Mucosa of rectum (tissue), 2 donors: Measurements from ENCODE around the gene ASIC2.

Source experiments
- H3K27ac ChIP-seq, 2 donors: one replicate each; pipeline ENCODE4 v1.7.0; 2013; ENCODE audit warnings: inconsistent platforms in 2 of 2, low read depth in 2 of 2, low read length in 2 of 2
- H3K27me3 ChIP-seq, 2 donors: one replicate each; pipeline ENCODE4 v1.7.0; 2013; ENCODE audit warnings: low read length in 2 of 2; ENCODE audit not compliant: control insufficient read depth in 2 of 2, insufficient read depth in 2 of 2
- H3K36me3 ChIP-seq, 2 donors: one replicate each; pipeline ENCODE4 v1.7.0; 2013; ENCODE audit warnings: low read length in 2 of 2; ENCODE audit not compliant: control insufficient read depth in 2 of 2, insufficient read depth in 2 of 2
- H3K4me1 ChIP-seq, 2 donors: one replicate each; pipeline ENCODE4 v1.7.0; 2013; ENCODE audit warnings: low read length in 2 of 2, mild to moderate bottlenecking in 1 of 2; ENCODE audit not compliant: control insufficient read depth in 2 of 2, insufficient read depth in 2 of 2
- H3K4me3 ChIP-seq, 2 donors: one replicate each; pipeline ENCODE4 v1.7.0; 2013; ENCODE audit warnings: low read length in 2 of 2
- H3K9ac ChIP-seq, 2 donors: one replicate each; pipeline ENCODE4 v1.7.0; 2013; ENCODE audit warnings: low read length in 2 of 2, low read depth in 1 of 2, mild to moderate bottlenecking in 1 of 2
- H3K9me3 ChIP-seq, 2 donors: one replicate each; pipeline ENCODE4 v1.7.0; 2013; ENCODE audit warnings: low read length in 2 of 2; ENCODE audit not compliant: control insufficient read depth in 2 of 2
- donor health status: healthy.
- donor health status: Normal muscosa, but diverticular disease.

ASIC2 gene

DNA sequence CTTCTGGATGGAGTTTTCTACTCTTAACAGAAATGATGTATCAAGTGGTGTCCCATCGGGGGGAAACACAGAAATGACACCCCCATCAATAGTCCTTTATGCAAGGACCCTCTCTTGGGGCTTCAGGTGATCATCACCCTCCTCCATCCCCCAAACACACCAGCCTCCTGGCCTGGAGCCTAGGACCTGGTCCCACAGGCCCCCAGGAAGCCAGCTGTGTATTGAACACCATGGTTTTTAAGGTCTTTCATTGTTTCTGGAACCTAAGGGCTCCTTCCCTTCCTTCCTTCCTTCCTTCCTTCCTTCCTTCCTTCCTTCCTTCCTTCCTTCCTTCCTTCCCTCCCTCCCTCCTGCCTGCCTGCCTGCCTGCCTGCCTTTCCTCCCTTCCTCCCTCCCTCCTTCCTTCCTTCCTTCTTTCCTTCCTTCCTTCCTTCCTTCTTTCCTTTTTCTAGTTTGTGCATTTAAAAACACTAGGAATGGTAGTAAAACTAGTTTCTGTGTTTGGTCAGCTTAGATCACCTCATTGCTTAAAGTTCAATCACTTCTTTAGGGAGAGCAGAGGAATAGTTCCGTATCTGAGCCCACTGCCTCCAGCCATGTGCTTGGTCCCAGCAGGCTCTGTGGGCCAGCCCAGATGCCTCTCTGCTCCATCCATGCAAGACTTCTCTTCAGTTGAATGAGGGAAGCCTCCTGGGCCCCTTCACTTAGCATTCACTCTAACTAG, 23.6 kb downstream of the ASIC2 start:
- Histone ChIP-seq H3K36me3 (no peaks in the 10 kb centered on the region), H3K27ac (no peak overlapping the region), H3K9ac (no peak overlapping the region), H3K27me3 (no peaks in the 10 kb centered on the region), H3K4me3 (no peak overlapping the region), H3K9me3 (no peaks in the 10 kb centered on the region), H3K4me1 (no peaks in the 10 kb centered on the region)

DNA sequence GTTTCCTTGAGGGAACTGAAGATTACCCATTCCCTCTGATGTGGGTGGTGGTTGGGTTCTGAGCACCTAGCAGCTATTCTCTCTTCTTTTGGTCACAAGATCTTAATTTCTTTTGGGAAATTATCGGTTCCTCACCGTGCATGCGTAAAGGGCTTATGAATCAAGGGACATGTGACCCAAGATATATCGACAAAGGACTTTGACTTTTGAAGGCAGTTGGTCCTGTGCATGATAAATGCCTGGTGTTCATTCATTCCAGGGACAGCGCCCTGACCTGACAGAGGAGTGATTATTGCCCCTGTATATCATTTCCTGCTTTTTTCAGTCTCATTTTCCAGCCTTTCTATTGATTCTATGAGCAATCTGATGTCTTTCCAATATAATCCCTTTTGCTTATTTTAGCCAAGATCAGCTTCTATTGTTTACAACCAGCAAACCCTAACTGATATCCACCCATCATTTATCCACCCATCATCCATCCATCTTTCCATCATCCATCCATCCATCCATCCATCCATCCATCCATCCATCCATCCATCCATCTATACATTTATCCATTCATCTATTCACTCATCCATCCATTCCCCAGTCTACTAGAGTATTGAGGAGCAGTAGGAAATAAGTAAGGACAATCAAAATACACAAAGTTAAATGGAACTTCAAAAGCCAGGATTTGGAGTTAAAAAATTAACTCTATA, 25.1 kb downstream of the ASIC2 start:
- no peak overlapping the region for H3K4me3 ChIP-seq
- H3K27ac ChIP-seq: no peak overlapping the region
- no peaks in the 10 kb centered on the region for H3K4me1 ChIP-seq
- H3K36me3 ChIP-seq: no peaks in the 10 kb centered on the region
- no peak overlapping the region for H3K9ac ChIP-seq
- no peaks in the 10 kb centered on the region for H3K27me3 ChIP-seq
- no peaks in the 10 kb centered on the region for H3K9me3 ChIP-seq

GRCh38 chr17:33267271-33267790, 25.8 kb downstream of the ASIC2 start:
- no peak overlapping the region for H3K27ac ChIP-seq
- no peaks in the 10 kb centered on the region for H3K9me3 ChIP-seq
- no peak overlapping the region for H3K9ac ChIP-seq
- no peaks in the 10 kb centered on the region for H3K27me3 ChIP-seq
- H3K4me1 ChIP-seq: no peaks in the 10 kb centered on the region
- no peaks in the 10 kb centered on the region for H3K36me3 ChIP-seq
- no peak overlapping the region for H3K4me3 ChIP-seq

GRCh38 chr17:33266611-33267010, 26.5 kb downstream of the ASIC2 start:
- no peak overlapping the region for H3K9ac ChIP-seq
- H3K9me3 ChIP-seq: no peaks in the 10 kb centered on the region
- H3K36me3 ChIP-seq: no peaks in the 10 kb centered on the region
- no peaks in the 10 kb centered on the region for H3K27me3 ChIP-seq
- no peak overlapping the region for H3K27ac ChIP-seq
- no peaks in the 10 kb centered on the region for H3K4me1 ChIP-seq
- H3K4me3 ChIP-seq: no peak overlapping the region

- Histone ChIP-seq H3K4me1 (peaks cover 0 to 2% of the 10 kb centered on the region in 2 donors), H3K9ac (no peak overlapping the region), H3K27me3 (no peaks in the 10 kb centered on the region), H3K36me3 (no peaks in the 10 kb centered on the region), H3K4me3 (no peak overlapping the region), H3K27ac (no peak overlapping the region), H3K9me3 (no peaks in the 10 kb centered on the region)
Measured at GRCh38 chr17:33266116-33266515, 27.0 kb downstream of the ASIC2 start.

- peaks cover 4% of the 10 kb centered on the region in 2 donors for H3K4me1 ChIP-seq
- no peaks in the 10 kb centered on the region for H3K36me3 ChIP-seq
- H3K27me3 ChIP-seq: no peaks in the 10 kb centered on the region
- H3K4me3 ChIP-seq: no peak overlapping the region
- H3K9ac ChIP-seq: no peak overlapping the region
- H3K27ac ChIP-seq: no peak overlapping the region
- no peaks in the 10 kb centered on the region for H3K9me3 ChIP-seq
Measured at GRCh38 chr17:33263396-33263795, 29.7 kb downstream of the ASIC2 start.

- H3K9ac ChIP-seq: no peak overlapping the region
- no peak overlapping the region for H3K4me3 ChIP-seq
- H3K27me3 ChIP-seq: no peaks in the 10 kb centered on the region
- peaks cover 4% of the 10 kb centered on the region in 2 donors for H3K4me1 ChIP-seq
- H3K27ac ChIP-seq: no peak overlapping the region
- no peaks in the 10 kb centered on the region for H3K36me3 ChIP-seq
- H3K9me3 ChIP-seq: no peaks in the 10 kb centered on the region
Measured at GRCh38 chr17:33262266-33263123, 30.6 kb downstream of the ASIC2 start.

- no peak overlapping the region for H3K27ac ChIP-seq
- no peak overlapping the region for H3K9ac ChIP-seq
- H3K36me3 ChIP-seq: no peaks in the 10 kb centered on the region
- H3K27me3 ChIP-seq: no peaks in the 10 kb centered on the region
- H3K9me3 ChIP-seq: no peaks in the 10 kb centered on the region
- peaks cover 4% of the 10 kb centered on the region in 2 donors for H3K4me1 ChIP-seq
- no peak overlapping the region for H3K4me3 ChIP-seq
Measured at GRCh38 chr17:33261820-33262219, 31.3 kb downstream of the ASIC2 start.

- Histone ChIP-seq H3K4me1 (peaks cover 4% of the 10 kb centered on the region in 2 donors), H3K4me3 (no peak overlapping the region), H3K27ac (peak overlapping the region in 1 of 2 donors; percentile 29), H3K9ac (no peak overlapping the region), H3K36me3 (no peaks in the 10 kb centered on the region), H3K9me3 (no peaks in the 10 kb centered on the region), H3K27me3 (no peaks in the 10 kb centered on the region)
Measured at GRCh38 chr17:33260638-33261037, 32.5 kb downstream of the ASIC2 start.

GRCh38 chr17:33258296-33258695, 34.8 kb downstream of the ASIC2 start:
- Histone ChIP-seq H3K9me3 (no peaks in the 10 kb centered on the region), H3K4me1 (peaks cover 4% of the 10 kb centered on the region in 2 donors), H3K9ac (no peak overlapping the region), H3K27me3 (no peaks in the 10 kb centered on the region), H3K4me3 (no peak overlapping the region), H3K36me3 (no peaks in the 10 kb centered on the region), H3K27ac (no peak overlapping the region)
